Measurements from ENCODE around the gene LARP1. TPM values are rescaled to one million over a fixed set of nuclear protein-coding genes. Genes with fewer than 3 reads are reported as not detected.

Gene LARP1
- total and polyA plus RNA-seq, 4 donors = 26.0 to 74.1 (median 32.6) TPM

DNA sequence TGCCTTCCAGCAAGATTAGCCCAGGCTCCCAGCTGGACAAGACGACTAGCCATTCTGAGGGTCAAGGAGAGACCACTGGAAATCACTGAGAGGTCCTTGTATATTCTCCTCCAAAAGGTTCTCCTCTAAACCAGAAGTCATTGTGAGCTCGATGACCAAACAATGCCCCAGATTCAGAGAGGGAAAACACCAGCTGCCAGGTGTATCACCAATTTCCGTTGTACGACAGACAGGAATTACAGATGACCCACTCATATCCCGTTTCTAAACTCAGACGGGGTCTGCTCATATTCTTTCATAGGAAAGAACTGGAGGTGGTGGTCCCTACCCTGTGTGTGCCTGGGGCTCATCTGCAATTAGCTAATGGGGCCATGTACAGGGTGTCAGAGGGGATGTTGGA lies 81.0 kb downstream of the LARP1 start:
- DNase-seq (ENCODE audit: low spot score) = no peak
- Histone ChIP-seq H3K9me3 (ENCODE audit: control insufficient read depth in 4 of 4, low read length in 3 of 4) (no peaks in the 10 kb centered on the region), H3K4me1 (ENCODE audit: control insufficient read depth in 4 of 4, insufficient read depth in 4 of 4, low read length in 3 of 4) (peaks cover 16 to 34% (median 21%) of the 10 kb centered on the region in 4 donors), H3K36me3 (ENCODE audit: control insufficient read depth in 4 of 4, insufficient read depth in 3 of 4, low read depth in 1 of 4, low read length in 3 of 4) (peaks cover 0 to 2% (median under 1%) of the 10 kb centered on the region in 4 donors), H3K9ac (ENCODE audit: low read depth in 1 of 2, low read length in 2 of 2) (no peak overlapping the region), H3K27ac (ENCODE audit: low read depth in 1 of 2, low read length in 2 of 2) (peak overlapping the region in 1 of 2 donors; percentile 65), H3K27me3 (ENCODE audit: control insufficient read depth in 4 of 4, insufficient read depth in 4 of 4, low read length in 3 of 4) (no peaks in the 10 kb centered on the region), H3K4me3 (ENCODE audit: low read depth in 1 of 3, low read length in 3 of 3) (no peak overlapping the region)
- no peak for TF ChIP-seq RXRA (IDR thresholded peaks at IDR 0.05)
- TF ChIP-seq CTCF (IDR thresholded peaks at IDR 0.05; ENCODE audit: low read depth, low read length, missing input control) = no peak
- TF ChIP-seq HNF4G (IDR thresholded peaks at IDR 0.05) = no peak
- TF ChIP-seq NR2F2 (IDR thresholded peaks at IDR 0.05) = no peak
- TF ChIP-seq EGR1 (IDR thresholded peaks at IDR 0.05; ENCODE audit: low read depth in 2 of 2) = no peak
- no peak for TF ChIP-seq MAX (IDR thresholded peaks at IDR 0.05)
- no peak for TF ChIP-seq JUND (IDR thresholded peaks at IDR 0.05)
- TF ChIP-seq TAF1 (conservative IDR thresholded peaks at IDR 0.05) = no peak
- TF ChIP-seq FOXA1 (IDR thresholded peaks at IDR 0.05) = no peak
- TF ChIP-seq RAD21 (IDR thresholded peaks at IDR 0.05) = no peak
- no peak for TF ChIP-seq HNF4A (conservative IDR thresholded peaks at IDR 0.05)
- TF ChIP-seq, protein P1, sequence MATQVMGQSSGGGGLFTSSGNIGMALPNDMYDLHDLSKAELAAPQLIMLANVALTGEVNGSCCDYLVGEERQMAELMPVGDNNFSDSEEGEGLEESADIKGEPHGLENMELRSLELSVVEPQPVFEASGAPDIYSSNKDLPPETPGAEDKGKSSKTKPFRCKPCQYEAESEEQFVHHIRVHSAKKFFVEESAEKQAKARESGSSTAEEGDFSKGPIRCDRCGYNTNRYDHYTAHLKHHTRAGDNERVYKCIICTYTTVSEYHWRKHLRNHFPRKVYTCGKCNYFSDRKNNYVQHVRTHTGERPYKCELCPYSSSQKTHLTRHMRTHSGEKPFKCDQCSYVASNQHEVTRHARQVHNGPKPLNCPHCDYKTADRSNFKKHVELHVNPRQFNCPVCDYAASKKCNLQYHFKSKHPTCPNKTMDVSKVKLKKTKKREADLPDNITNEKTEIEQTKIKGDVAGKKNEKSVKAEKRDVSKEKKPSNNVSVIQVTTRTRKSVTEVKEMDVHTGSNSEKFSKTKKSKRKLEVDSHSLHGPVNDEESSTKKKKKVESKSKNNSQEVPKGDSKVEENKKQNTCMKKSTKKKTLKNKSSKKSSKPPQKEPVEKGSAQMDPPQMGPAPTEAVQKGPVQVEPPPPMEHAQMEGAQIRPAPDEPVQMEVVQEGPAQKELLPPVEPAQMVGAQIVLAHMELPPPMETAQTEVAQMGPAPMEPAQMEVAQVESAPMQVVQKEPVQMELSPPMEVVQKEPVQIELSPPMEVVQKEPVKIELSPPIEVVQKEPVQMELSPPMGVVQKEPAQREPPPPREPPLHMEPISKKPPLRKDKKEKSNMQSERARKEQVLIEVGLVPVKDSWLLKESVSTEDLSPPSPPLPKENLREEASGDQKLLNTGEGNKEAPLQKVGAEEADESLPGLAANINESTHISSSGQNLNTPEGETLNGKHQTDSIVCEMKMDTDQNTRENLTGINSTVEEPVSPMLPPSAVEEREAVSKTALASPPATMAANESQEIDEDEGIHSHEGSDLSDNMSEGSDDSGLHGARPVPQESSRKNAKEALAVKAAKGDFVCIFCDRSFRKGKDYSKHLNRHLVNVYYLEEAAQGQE (IDR thresholded peaks at IDR 0.05) = no peak
- WGBS = 88% methylated on average over 6 of the region's 6 CpGs

DNA sequence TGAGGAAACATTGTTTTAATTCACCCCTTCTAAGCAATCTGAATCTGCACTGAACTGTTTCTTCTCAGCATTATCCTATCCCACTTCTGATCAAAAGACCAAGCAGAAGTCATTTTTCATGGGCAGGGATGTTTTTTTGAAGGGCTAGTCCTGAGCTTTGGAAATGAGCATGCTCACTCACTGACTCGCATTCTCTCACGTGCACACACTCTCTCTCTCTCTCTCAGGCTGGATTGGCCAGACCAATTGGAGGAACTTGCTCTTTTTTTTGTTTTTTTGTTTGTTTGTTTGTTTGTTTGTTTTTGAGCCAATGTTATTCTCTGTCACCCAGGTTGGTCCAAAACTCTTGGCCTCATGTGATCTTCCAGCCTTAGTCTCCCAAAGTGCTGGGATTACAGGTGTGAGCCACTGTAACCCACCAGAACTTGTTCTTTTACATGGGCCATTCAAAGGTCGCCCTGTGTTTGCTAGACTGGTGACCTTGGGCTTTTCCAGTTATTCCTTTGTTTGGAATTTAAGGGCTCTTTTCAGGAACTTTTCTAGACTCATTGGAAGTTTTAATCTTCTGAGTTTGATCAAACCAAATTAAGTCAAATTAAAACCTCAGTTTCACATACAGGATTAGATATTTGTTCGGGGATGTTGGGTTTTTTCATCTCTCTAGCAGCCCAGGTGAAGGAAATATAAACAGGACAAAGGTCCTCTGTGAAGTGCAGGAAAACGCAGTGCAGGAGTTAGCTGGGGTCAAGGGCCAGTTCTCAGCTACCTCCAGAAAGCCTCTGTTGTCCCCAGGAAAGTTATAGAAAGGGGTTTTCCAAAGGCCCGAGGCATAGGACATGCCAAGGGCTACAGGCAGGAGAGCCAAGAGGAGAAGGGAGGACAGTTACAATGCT lies 82.1 kb downstream of the LARP1 start:
- H3K4me3 ChIP-seq (ENCODE audit: low read depth in 1 of 3, low read length in 3 of 3) = no peak overlapping the region
- no peak for DNase-seq (ENCODE audit: low spot score)
- peaks cover 16 to 34% (median 21%) of the 10 kb centered on the region in 4 donors for H3K4me1 ChIP-seq (ENCODE audit: control insufficient read depth in 4 of 4, insufficient read depth in 4 of 4, low read length in 3 of 4)
- peak overlapping the region; percentile 32 to 54 for H3K27ac ChIP-seq (ENCODE audit: low read depth in 1 of 2, low read length in 2 of 2)
- H3K9me3 ChIP-seq (ENCODE audit: control insufficient read depth in 4 of 4, low read length in 3 of 4) = no peaks in the 10 kb centered on the region
- H3K27me3 ChIP-seq (ENCODE audit: control insufficient read depth in 4 of 4, insufficient read depth in 4 of 4, low read length in 3 of 4) = no peaks in the 10 kb centered on the region
- peak overlapping the region in 1 of 2 donors; percentile 27 for H3K9ac ChIP-seq (ENCODE audit: low read depth in 1 of 2, low read length in 2 of 2)
- H3K36me3 ChIP-seq (ENCODE audit: control insufficient read depth in 4 of 4, insufficient read depth in 3 of 4, low read depth in 1 of 4, low read length in 3 of 4) = no peaks in the 10 kb centered on the region
- 39% methylated on average over 6 of the region's 6 CpGs for WGBS
- TF ChIP-seq, protein P2, sequence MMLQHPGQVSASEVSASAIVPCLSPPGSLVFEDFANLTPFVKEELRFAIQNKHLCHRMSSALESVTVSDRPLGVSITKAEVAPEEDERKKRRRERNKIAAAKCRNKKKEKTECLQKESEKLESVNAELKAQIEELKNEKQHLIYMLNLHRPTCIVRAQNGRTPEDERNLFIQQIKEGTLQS (IDR thresholded peaks at IDR 0.05) = no peak
- peak in 1 of 2 donors; percentile 53 for TF ChIP-seq JUND (IDR thresholded peaks at IDR 0.05)
- TF ChIP-seq GABPA (IDR thresholded peaks at IDR 0.05 in 1 of 2, conservative IDR thresholded peaks at IDR 0.05 in 1 of 2) = no peak
- TF ChIP-seq CTCF (IDR thresholded peaks at IDR 0.05; ENCODE audit: low read depth, low read length, missing input control) = no peak
- TF ChIP-seq EGR1 (IDR thresholded peaks at IDR 0.05; ENCODE audit: low read depth in 2 of 2) = peak in 1 of 2 donors; percentile 47
- peak; percentile 83 to 84 for TF ChIP-seq RXRA (IDR thresholded peaks at IDR 0.05)
- TF ChIP-seq SP1 (IDR thresholded peaks at IDR 0.05) = peak; percentile 86
- TF ChIP-seq, protein P1 (IDR thresholded peaks at IDR 0.05) = peak; percentile 30
- TF ChIP-seq, protein P3, sequence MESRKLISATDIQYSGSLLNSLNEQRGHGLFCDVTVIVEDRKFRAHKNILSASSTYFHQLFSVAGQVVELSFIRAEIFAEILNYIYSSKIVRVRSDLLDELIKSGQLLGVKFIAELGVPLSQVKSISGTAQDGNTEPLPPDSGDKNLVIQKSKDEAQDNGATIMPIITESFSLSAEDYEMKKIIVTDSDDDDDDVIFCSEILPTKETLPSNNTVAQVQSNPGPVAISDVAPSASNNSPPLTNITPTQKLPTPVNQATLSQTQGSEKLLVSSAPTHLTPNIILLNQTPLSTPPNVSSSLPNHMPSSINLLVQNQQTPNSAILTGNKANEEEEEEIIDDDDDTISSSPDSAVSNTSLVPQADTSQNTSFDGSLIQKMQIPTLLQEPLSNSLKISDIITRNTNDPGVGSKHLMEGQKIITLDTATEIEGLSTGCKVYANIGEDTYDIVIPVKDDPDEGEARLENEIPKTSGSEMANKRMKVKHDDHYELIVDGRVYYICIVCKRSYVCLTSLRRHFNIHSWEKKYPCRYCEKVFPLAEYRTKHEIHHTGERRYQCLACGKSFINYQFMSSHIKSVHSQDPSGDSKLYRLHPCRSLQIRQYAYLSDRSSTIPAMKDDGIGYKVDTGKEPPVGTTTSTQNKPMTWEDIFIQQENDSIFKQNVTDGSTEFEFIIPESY (IDR thresholded peaks at IDR 0.05) = no peak

All from liver (tissue), 9 donors.